Islet of Langerhans (tissue), 1 donor: Measurements from ENCODE around the gene FGF14.
A peak's percentile ranks its signal among the peaks of the same experiment; 100 is the strongest.

Experiments used
- FAIRE-seq: peaks from one replicate; lab custom pipeline; 2011; peaks lifted over from hg19 to GRCh38; lab: Jason Lieb, UNC

Gene FGF14

DNA sequence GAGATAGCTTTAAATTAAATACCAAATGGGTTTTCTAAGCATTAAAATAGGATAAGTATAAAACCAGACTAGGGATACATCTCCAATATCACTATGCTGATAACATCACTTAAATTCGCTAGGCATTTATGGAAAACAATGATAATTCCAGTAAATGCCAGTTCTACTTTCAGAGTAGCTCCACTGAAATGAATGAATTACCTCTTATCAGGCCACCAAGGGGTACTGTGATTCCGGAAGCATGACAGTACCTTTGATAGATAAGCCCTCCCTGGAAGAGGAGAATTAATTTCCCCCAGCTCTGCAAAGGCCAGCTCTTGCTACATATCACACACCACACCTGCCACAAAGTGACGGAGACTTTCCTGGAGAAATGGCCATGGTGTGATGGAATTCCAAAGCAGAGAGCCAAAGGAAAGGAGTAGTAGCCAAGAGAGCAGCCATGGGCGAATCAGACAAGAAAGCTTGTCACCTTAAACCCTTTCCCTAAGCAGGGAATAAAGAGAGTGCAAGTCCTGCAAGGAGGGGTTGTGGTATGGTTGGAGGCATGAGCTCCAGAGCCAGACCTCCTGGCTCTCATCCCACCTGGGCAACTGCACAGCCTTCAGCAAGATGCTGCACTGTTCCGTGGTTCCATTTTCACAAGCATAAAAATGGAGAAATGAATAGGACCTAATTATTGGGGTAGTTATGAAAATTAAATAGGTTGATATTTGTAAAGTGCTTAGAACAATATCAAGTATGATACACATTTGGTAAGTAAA, 423.1 kb downstream of the FGF14 start:
- FAIRE-seq = no peak

DNA sequence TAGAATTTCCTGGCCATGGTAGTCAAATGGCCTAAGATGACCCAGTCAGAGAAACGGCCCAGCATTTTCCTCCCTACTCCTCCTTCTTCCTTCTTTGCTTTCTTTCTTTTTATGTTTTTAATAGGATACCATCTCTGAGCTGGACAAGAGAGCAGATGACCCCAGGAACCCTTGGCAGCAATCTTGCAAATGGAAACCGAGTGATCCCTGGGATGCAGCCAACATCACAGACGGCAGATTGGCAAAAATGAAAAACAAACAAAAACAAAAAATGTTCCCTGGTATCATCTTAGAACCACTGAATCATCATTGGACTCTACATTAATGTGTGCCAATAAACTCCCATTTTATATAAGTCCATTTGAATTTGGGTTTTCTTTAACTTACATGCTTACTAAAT, 424.4 kb downstream of the FGF14 start:
- FAIRE-seq = peak; percentile 60

- FAIRE-seq = no peak
Measured at GRCh38 chr13:101972191-101972590, 429.7 kb downstream of the FGF14 start.

DNA sequence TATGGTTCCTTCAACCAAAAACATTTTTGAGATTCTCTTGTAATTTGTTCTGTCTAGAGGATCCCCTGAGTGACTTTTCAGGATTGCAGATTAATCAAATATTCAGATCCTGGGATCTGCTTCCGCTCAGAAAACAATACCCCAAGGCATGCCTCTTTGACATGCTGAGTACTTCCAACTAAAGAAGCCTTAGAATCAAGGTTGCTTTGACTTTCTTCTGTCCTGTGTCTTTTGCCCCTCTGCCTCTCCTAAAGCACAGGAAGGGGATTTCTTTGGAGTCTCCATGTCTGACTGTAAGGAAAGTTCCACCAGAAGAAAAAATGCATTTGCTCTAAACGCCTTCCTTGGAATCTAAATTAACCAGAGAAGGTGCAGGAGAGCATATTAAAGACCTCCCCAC, 431.5 kb downstream of the FGF14 start:
- no peak for FAIRE-seq

- FAIRE-seq = no peak
Measured at GRCh38 chr13:101967781-101968180, 434.1 kb downstream of the FGF14 start.

GRCh38 chr13:101967216-101967615, 434.6 kb downstream of the FGF14 start:
- FAIRE-seq = no peak

DNA sequence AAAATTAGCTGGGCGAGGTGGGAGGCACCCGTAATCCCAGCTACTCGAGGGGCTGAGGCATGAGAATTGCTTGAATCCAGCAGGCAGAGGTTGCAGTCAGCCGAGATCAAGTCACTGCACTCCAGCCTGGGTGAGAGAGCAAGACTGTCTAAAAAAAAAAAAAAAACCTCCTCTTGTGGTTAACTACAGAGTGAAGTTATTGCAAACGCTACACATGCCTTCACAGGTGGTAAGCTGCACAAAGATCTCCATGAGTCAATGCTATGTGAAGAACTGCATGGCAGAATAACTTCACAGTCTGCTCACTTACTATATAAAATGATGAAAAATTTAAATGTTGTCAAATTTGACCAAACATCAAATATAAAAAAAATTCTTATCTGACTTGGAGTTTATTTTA, 436.8 kb downstream of the FGF14 start:
- FAIRE-seq = no peak

- no peak for FAIRE-seq
Measured at GRCh38 chr13:101959016-101959415, 442.8 kb downstream of the FGF14 start.

DNA sequence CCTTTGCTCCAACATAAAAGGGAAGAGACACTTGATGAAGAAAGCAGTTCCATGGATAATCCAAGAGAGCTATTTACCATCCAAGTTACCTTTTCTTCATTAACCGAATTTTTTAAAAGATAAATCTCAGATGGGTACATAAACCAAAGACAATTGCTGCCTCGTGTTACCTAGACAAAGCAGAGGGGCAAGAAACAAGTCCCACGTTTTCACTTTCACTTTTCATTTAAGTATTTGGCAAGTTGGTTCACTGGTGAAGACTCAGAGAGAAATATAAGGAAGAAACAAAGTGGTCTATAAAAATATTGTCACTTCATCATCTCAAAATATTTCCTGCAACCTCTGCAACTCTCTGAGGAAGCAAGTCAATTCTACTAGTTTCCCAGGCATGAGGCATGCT, 446.1 kb downstream of the FGF14 start:
- peak; percentile 9 for FAIRE-seq

DNA sequence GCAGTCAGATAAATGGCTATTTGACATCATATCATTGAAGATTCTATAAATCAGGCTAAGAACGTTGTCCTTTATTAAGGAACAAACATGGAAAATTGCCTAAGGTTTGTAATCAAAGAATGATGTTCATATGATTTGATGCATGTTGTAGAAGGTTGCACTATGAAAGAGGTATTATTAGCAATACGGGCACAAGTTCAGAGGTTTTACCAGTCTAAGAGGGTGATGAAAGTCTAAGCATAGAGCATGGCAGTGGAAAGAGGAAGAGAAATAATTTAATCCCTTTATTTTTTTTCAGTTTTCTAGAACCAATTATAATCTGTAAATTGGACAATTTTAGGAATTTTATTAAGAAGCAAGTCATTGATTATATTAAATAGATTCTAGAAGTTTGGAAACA, 450.7 kb downstream of the FGF14 start:
- no peak for FAIRE-seq

GRCh38 chr13:101949681-101950080, 452.2 kb downstream of the FGF14 start:
- no peak for FAIRE-seq

DNA sequence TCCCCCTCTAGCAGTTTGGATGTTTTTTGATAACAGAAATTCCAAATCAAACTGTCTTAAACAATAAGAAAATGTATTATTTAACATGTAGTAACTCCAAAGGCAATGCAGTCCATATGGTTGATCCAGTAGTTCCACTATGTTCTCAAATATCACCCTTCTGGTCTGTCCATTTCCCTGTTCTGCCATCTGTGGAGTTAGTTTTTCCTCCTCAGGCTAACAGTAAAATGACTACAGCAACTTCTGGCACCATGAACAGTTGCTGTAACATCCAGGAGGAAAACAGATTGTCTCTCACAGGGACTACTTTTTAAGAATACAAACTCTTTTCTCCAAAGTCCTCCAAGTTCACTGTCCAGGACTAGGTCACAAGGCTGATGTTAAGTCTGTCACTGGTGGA, 455.4 kb downstream of the FGF14 start:
- FAIRE-seq = no peak

GRCh38 chr13:101945435-101945834, 456.4 kb downstream of the FGF14 start:
- no peak for FAIRE-seq

- peak; percentile 96 for FAIRE-seq
Measured at GRCh38 chr13:101944521-101944920, 457.3 kb downstream of the FGF14 start.

GRCh38 chr13:101942535-101943157, 459.2 kb downstream of the FGF14 start:
- FAIRE-seq = no peak

- FAIRE-seq = peak; percentile 99
Measured at GRCh38 chr13:101942038-101942437, 459.8 kb downstream of the FGF14 start.

GRCh38 chr13:101941095-101941783, 460.6 kb downstream of the FGF14 start:
- peak; percentile 27 for FAIRE-seq

GRCh38 chr13:101939370-101939769, 462.5 kb downstream of the FGF14 start:
- no peak for FAIRE-seq

GRCh38 chr13:101935828-101936227, 466.0 kb downstream of the FGF14 start:
- no peak for FAIRE-seq

DNA sequence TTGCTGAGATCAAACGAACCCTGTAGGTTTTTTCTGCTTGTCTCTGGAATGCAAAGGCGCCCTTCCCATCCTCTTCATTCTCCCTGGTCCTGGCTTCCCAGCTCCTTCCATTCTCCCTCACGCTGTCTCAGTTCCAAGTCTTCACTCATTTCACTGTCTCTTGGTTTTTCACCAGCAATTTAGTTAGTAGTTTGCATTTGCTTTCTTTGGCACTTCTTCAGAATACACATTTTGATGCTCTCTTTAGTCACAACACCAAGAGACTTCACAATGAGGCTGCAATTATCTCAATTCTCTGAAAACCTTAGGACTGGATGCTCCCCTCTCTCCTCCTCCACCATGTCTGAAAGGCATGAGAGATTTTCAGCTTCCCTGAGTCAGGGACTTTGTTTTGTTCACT, 470.7 kb downstream of the FGF14 start:
- no peak for FAIRE-seq

GRCh38 chr13:101930331-101930730, 471.5 kb downstream of the FGF14 start:
- FAIRE-seq = no peak

- peak; percentile 21 for FAIRE-seq
Measured at GRCh38 chr13:101925731-101926130, 476.1 kb downstream of the FGF14 start.

- peak; percentile 92 for FAIRE-seq
Measured at GRCh38 chr13:101919541-101920181, 482.2 kb downstream of the FGF14 start.
